HG03460 (cell line): ENCODE data around the gene FBXW10B.
"Not testable (repeated sequence)": the region's sequence is repeated elsewhere in the genome, so short reads cannot be mapped to it uniquely, and the experiment has no call there.

ENCODE experiments used
- ATAC-seq: cut with Tn5 transposase; IDR thresholded peaks from one replicate; pipeline ENCODE4 v1.9.1; 2021; ENCODE audit not compliant: unreplicated experiment

FBXW10B gene

GRCh38 chr17:15630930-15631453, 11.5 kb upstream of the FBXW10B start:
- ATAC-seq, result not testable (repeated sequence)

GRCh38 chr17:15629991-15630390, 10.5 kb upstream of the FBXW10B start:
- ATAC-seq, result not testable (repeated sequence)

GRCh38 chr17:15623661-15624209, 4.2 kb upstream of the FBXW10B start:
- ATAC-seq, result not testable (repeated sequence)

- not testable (repeated sequence) for ATAC-seq
These were observed 3.8 kb upstream of the FBXW10B start for GRCh38 chr17:15623255-15623654.

- not testable (repeated sequence) for ATAC-seq
These were observed 2.6 kb upstream of the FBXW10B start for GRCh38 chr17:15622124-15622523.

GRCh38 chr17:15616828-15617227, 2.7 kb downstream of the FBXW10B start:
- ATAC-seq, result not testable (repeated sequence)

- not testable (repeated sequence) for ATAC-seq
These were observed 3.7 kb downstream of the FBXW10B start for GRCh38 chr17:15615850-15616249.

- ATAC-seq, result not testable (repeated sequence)
These were observed 6.4 kb downstream of the FBXW10B start for GRCh38 chr17:15613111-15613510.

GRCh38 chr17:15592960-15593359, 26.5 kb downstream of the FBXW10B start:
- not testable (repeated sequence) for ATAC-seq

GRCh38 chr17:15591986-15592385, 27.5 kb downstream of the FBXW10B start:
- not testable (repeated sequence) for ATAC-seq

GRCh38 chr17:15590844-15591243, 28.7 kb downstream of the FBXW10B start:
- not testable (repeated sequence) for ATAC-seq

GRCh38 chr17:15589544-15590536, 29.7 kb downstream of the FBXW10B start:
- peak; percentile 57 for ATAC-seq

- not testable (repeated sequence) for ATAC-seq
These were observed 31.5 kb downstream of the FBXW10B start for GRCh38 chr17:15588017-15588416.

- not testable (repeated sequence) for ATAC-seq
These were observed 36.2 kb downstream of the FBXW10B start for GRCh38 chr17:15583313-15583712.

GRCh38 chr17:15581462-15581861, 38.0 kb downstream of the FBXW10B start:
- ATAC-seq, result not testable (repeated sequence)

- not testable (repeated sequence) for ATAC-seq
These were observed 42.7 kb downstream of the FBXW10B start for GRCh38 chr17:15576848-15577247.

GRCh38 chr17:15574660-15575059, 44.8 kb downstream of the FBXW10B start:
- ATAC-seq, result not testable (repeated sequence)

GRCh38 chr17:15573870-15574269, 45.6 kb downstream of the FBXW10B start:
- ATAC-seq, result not testable (repeated sequence)
